HepG2 (cell line): ENCODE data around the gene JCAD. TPM values are rescaled to one million over a fixed set of nuclear protein-coding genes. Genes with fewer than 3 reads are reported as not detected.

ENCODE experiments used
- ATAC-seq: fragments of 200-7000 bp; cut with Tn5 transposase; 3 replicates; pipeline ENCODE4 v1.9.1; 2020; ENCODE audit warnings: mild to moderate bottlenecking, moderate library complexity
- BruUV-seq: library from RNA; stranded (reverse); fragments of 400-500 nt; replicated peaks from 2 replicates; lab custom pipeline; 2021; lab: Mats Ljungman, UMichigan
- CTCF ChIA-PET: fragments of 300-600 bp; formaldehyde crosslinking; extraction: SDS; loops from one replicate; lab custom pipeline; 2021; ENCODE audit warnings: low total read pairs, inconsistent platforms, low intra/inter-chr PET ratio; lab: Yijun Ruan, JAX
- POLR2A ChIA-PET: fragments of 350-600 bp; sonication (Branson Sonifier 250); formaldehyde crosslinking; loops from one replicate; lab custom pipeline; 2020; ENCODE audit warnings: antibody characterized with exemption, inconsistent platforms; lab: Yijun Ruan, JAX
- DNase-seq: peaks from one replicate; pipeline ENCODE4 v3.0.0-alpha.2; 2015; ENCODE audit warnings: low spot score
- FAIRE-seq: peaks from 3 replicates; lab custom pipeline; 2011; peaks lifted over from hg19 to GRCh38; lab: Jason Lieb, UNC
- H2AFZ ChIP-seq: one replicate; pipeline ENCODE4 v1.6.1; 2011; ENCODE audit warnings: low read length, inconsistent platforms
- H3K27ac ChIP-seq: fragments of 300-600 bp; 3 replicates; pipeline ENCODE4 v1.8.0; 2011; ENCODE audit warnings: mixed run types, mild to moderate bottlenecking, mixed read lengths, low read length, inconsistent platforms; ENCODE audit not compliant: insufficient read depth; ENCODE audit errors: extremely low read length
- H3K27me3 ChIP-seq, 2 experiments: fragments of 200-600 bp in 1 of 2; 2 replicates in 1 of 2; 3 replicates in 1 of 2; pipeline versions ENCODE4 v1.6.0 to v1.8.0; 2011; ENCODE audit warnings: low read length in 2 of 2, mild to moderate bottlenecking in 2 of 2, moderate library complexity in 2 of 2, inconsistent platforms in 1 of 2; ENCODE audit not compliant: insufficient read depth in 2 of 2, control insufficient read depth in 1 of 2
- H3K36me3 ChIP-seq, 2 experiments: fragments of 200-600 bp in 1 of 2; replicated peaks in 1 of 2; 2 replicates in 1 of 2; 3 replicates in 1 of 2; pipeline versions ENCODE4 v1.5.1 to v1.8.0; 2011; ENCODE audit warnings: low read length in 2 of 2, inconsistent platforms in 1 of 2; ENCODE audit not compliant: insufficient read depth in 2 of 2, control insufficient read depth in 1 of 2
- H3K4me1 ChIP-seq: 2 replicates; pipeline ENCODE4 v1.5.1; 2012; ENCODE audit warnings: low read length, inconsistent platforms; ENCODE audit not compliant: insufficient read depth
- H3K4me2 ChIP-seq: 2 replicates; pipeline ENCODE4 v1.6.0; 2011; ENCODE audit warnings: low read depth, low read length, inconsistent platforms
- H3K4me3 ChIP-seq, 3 experiments: fragments of 200-600 bp in 1 of 3; sonication (generic), shearing (Covaris generic) in 1 of 3; replicated peaks in 1 of 3; 2 replicates each; pipeline ENCODE4 v1.5.1; 2011 to 2016; ENCODE audit warnings: low read length in 3 of 3, inconsistent platforms in 2 of 3, low read depth in 2 of 3, mild to moderate bottlenecking in 2 of 3, control low read depth in 1 of 3, mixed read lengths in 1 of 3; ENCODE audit not compliant: insufficient read depth in 1 of 3
- H3K79me2 ChIP-seq: one replicate; pipeline ENCODE4 v1.6.1; 2011; ENCODE audit warnings: low read length, inconsistent platforms; ENCODE audit not compliant: insufficient read depth
- H3K9ac ChIP-seq: 2 replicates; pipeline ENCODE4 v1.6.0; 2011; ENCODE audit warnings: mild to moderate bottlenecking, low read depth, low read length, inconsistent platforms; ENCODE audit not compliant: insufficient read depth
- H3K9me3 ChIP-seq: 2 replicates; pipeline ENCODE4 v1.5.1; 2012; ENCODE audit warnings: mild to moderate bottlenecking, low read length
- H4K20me1 ChIP-seq: 2 replicates; pipeline ENCODE4 v1.6.0; 2011; ENCODE audit warnings: inconsistent platforms, mild to moderate bottlenecking, low read length, moderate library complexity; ENCODE audit not compliant: insufficient read depth
- E2F5 ChIP-seq: sonication (generic); formaldehyde crosslinking; conservative IDR thresholded peaks from 2 replicates; pipeline ENCODE4 v1.4.0; 2020; ENCODE audit warnings: missing genetic modification reagents
- FOXC1 ChIP-seq: sonication (generic); formaldehyde crosslinking; IDR thresholded peaks from 2 replicates; pipeline ENCODE4 v1.8.0; 2022; ENCODE audit warnings: mild to moderate bottlenecking, missing genetic modification reagents, borderline replicate concordance
- GRHL1 ChIP-seq: sonication (generic); formaldehyde crosslinking; conservative IDR thresholded peaks from 2 replicates; pipeline ENCODE4 v1.8.0; 2022; ENCODE audit warnings: missing genetic modification reagents
- JDP2 ChIP-seq: sonication (generic); formaldehyde crosslinking; IDR thresholded peaks from 2 replicates; pipeline ENCODE4 v1.8.1; 2022; ENCODE audit warnings: missing genetic modification reagents, borderline replicate concordance
- KLF15 ChIP-seq: sonication (generic); formaldehyde crosslinking; IDR thresholded peaks from 2 replicates; pipeline ENCODE4 v1.8.1; 2023; ENCODE audit warnings: borderline replicate concordance, mild to moderate bottlenecking, inconsistent platforms, missing genetic modification reagents, mixed read lengths
- KMT2B ChIP-seq: IDR thresholded peaks from 2 replicates; pipeline ENCODE4 v1.6.1; 2016; ENCODE audit warnings: missing genetic modification reagents, missing compliant biosample characterization
- PHB2 ChIP-seq: fragments of 450-650 bp; IDR thresholded peaks from 2 replicates; pipeline ENCODE4 v1.6.1; 2018; ENCODE audit not compliant: partially characterized antibody
- PRDM4 ChIP-seq: sonication (generic); formaldehyde crosslinking; IDR thresholded peaks from 2 replicates; pipeline ENCODE4 v1.9.0; 2021; ENCODE audit warnings: missing genetic modification reagents, borderline replicate concordance
- SIX4 ChIP-seq: sonication (generic); formaldehyde crosslinking; IDR thresholded peaks from 2 replicates; pipeline ENCODE4 v1.4.0; 2020; ENCODE audit warnings: missing genetic modification reagents
- SP140L ChIP-seq: sonication (generic); formaldehyde crosslinking; IDR thresholded peaks from 2 replicates; pipeline ENCODE4 v1.4.0; 2020; ENCODE audit warnings: missing genetic modification reagents, borderline replicate concordance
- SRSF4 ChIP-seq: fragments of 200-400 bp; formaldehyde crosslinking; IDR thresholded peaks from one replicate; pipeline ENCODE4 v1.6.1; 2018; ENCODE audit warnings: mild to moderate bottlenecking, low read depth, low read length, moderate library complexity; ENCODE audit not compliant: poor library complexity, severe bottlenecking
- WGBS: methylation state at CpG from one replicate; pipeline ENCODE4 v1.1.6; 2017; ENCODE audit warnings: low lambda C conversion rate; 5-methylcytosine and 5-hydroxymethylcytosine counted together
- in situ Hi-C: cut with HindIII; loops from 2 replicates; pipeline ENCODE4 v1.10.0; 2017; ENCODE audit warnings: low pct_unique_long_range_greater_than_20kb; ENCODE audit not compliant: extremely low pct_ligation_motif_present
- intact Hi-C: fragments of 100-400 bp; cut with micrococcal nuclease; formaldehyde crosslinking; loops from one replicate; pipeline ENCODE4 v1.10.0; 2022; ENCODE audit not compliant: unreplicated experiment
- polyA plus RNA-seq, 8 experiments: library from polyadenylated mRNA; depleted of rRNA in 3 of 8; stranded (reverse) in 7 of 8; unstranded in 1 of 8; fragments of >200 nt; fragmentation: Illumina TruSeq in 4 of 8; extraction: Trizol in 4 of 8; gene quantifications; 2 replicates each; pipeline versions ENCODE4 v1.2.1 to v1.2.3, GENCODE V29; 2011 to 2016; ENCODE audit warnings: low read depth in 4 of 8, missing spikeins in 1 of 8, mixed read lengths in 1 of 8; ENCODE audit not compliant: insufficient read depth in 1 of 8
- total RNA-seq, 5 experiments: library from RNA; depleted of rRNA; stranded (reverse); fragments of >200 nt; fragmentation: Illumina TruSeq; extraction: Trizol; gene quantifications; 2 replicates each; pipeline ENCODE4 v1.2.3, GENCODE V29; 2016; ENCODE audit warnings: low read depth in 1 of 5

JCAD gene
- total and polyA plus RNA-seq, 2 of the 13 experiments (the other 11 are each of a cell fraction or from before 2014, with no cell fraction given): 0.04 to 0.08 TPM

GRCh38 chr10:29977171-29977570 is 82.2 kb downstream of the JCAD start (continued):
- TF ChIP-seq PRDM4 (CRISPR knock-in tag): no peak

- intact Hi-C loops (no loop called here), in situ Hi-C loops (no loop called here)
- Histone ChIP-seq H3K9me3 (no peaks in the 10 kb centered on the region), H3K79me2 (no peaks in the 10 kb centered on the region), H3K27me3 (peaks cover 0 to 1% of the 10 kb centered on the region in 2 experiments; a peak in 1 of 5 replicates), H3K4me2 (no peak overlapping the region), H2AFZ (no peak overlapping the region), H4K20me1 (no peaks in the 10 kb centered on the region), H3K9ac (no peak overlapping the region), H3K36me3 (no peaks in the 10 kb centered on the region), H3K4me3 (no peak overlapping the region), H3K4me1 (no peaks in the 10 kb centered on the region), H3K27ac (no peak overlapping the region)
- no peak for ATAC-seq
- POLR2A ChIA-PET: no interaction called here
- TF ChIP-seq SIX4: no peak
- TF ChIP-seq KLF15: no peak
- no peak for TF ChIP-seq GRHL1
- no peak for TF ChIP-seq JDP2 (CRISPR knock-in tag)
- TF ChIP-seq PHB2: no peak
- TF ChIP-seq E2F5 (CRISPR knock-in tag): no peak
- no peak for TF ChIP-seq KMT2B (CRISPR knock-in tag)
- TF ChIP-seq SRSF4: no peak
- no peak for TF ChIP-seq FOXC1 (CRISPR knock-in tag)
- no peak for TF ChIP-seq SP140L (CRISPR knock-in tag)
- CTCF ChIA-PET: no interaction called here
- FAIRE-seq: no peak
- BruUV-seq: no TSS peak
- WGBS: 0% methylated on average over 2 of the region's 2 CpGs
- no peak for DNase-seq
These were observed 83.3 kb downstream of the JCAD start for GRCh38 chr10:29976134-29976533.
